UCSD-AML1 (cell line): ENCODE results near the gene LDB2.
"Not testable (repeated sequence)": the region's sequence is repeated elsewhere in the genome, so short reads cannot be mapped to it uniquely, and the experiment has no call there.

Experiments
- DNase-seq: peaks from one replicate; lab custom pipeline; 2025; ENCODE audit not compliant: unreplicated experiment; lab: John Stamatoyannopoulos, UW

Gene LDB2

DNA sequence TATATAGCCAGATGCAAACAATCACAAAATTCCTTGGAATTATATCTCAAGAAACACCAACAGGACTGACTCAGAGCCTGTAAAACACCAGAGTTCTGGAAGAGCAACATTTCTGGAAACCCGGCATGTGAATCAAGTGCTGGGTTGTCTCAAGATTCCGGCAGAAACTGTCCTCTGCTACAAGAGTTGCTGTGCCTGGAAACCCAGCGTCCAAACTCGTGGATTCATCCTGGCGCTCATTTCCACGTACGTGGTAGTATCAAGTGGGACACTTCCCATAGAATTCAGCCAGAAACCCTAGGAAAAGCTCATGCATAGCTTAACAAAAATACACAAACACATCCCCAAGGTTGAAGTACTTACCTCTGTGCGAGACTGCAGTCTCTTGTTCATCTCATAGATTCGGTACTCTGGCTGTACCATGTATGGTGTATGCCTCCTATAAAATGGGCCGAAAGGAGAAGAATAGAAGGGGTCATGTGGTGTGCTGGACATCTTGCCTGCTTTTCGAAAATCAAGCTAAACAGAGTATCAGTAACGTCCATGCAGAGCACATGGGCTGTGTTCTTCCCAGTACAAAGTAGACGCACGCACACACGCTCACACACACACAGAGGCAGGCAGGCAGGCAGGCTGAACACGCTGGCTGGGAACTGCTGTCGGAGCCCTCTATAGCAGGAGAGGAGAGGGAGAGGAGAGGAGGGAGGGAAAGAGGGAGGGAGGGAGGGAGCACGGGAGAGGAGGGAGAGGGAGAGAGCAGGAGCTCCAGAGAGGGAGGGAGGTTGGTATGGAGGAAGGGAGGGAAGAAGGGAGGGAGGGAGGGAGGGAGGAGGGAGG, at the start of gene LDB2:
Gene LDB2, minus strand, starts transcription at position 655 of the 837 bp plus-strand sequence.
- DNase-seq = peak; percentile 35

DNA sequence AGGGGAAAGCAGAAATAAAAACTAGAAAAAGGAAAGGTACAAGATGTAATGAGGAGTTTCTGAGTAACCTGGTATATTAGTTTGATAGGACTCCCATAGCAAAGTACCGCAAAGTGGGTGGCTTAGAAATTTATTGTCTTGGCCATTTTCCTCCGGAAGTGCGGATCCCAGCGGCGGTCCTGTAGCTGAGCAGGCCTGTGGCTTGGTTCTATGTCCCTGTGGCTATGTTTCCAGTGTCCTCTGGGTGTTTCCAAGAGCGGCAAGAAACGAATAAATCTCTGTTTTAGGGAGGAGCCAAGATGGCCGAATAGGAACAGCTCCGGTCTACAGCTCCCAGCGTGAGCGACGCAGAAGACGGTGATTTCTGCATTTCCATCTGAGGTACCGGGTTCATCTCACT, 44.0 kb upstream of the LDB2 start:
- no peak for DNase-seq

DNA sequence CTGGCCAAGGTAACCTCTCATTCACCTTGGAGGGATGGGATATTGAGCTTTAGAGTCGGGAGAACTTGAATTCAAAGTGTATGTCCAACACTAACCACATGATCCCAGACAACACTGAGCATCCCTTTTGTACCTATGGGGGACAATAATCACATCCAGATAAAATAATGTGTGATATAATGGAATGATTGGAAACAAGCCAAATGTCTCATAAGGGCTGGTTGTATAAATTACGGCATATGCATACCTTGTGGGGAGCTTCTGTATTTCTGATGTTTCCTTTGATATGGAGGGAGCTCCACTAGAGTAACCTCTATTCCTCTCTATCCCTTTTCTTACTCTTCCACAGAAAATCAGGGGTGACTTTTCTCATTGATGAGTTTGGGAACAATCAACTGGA, 40.7 kb upstream of the LDB2 start:
- no peak for DNase-seq

DNA sequence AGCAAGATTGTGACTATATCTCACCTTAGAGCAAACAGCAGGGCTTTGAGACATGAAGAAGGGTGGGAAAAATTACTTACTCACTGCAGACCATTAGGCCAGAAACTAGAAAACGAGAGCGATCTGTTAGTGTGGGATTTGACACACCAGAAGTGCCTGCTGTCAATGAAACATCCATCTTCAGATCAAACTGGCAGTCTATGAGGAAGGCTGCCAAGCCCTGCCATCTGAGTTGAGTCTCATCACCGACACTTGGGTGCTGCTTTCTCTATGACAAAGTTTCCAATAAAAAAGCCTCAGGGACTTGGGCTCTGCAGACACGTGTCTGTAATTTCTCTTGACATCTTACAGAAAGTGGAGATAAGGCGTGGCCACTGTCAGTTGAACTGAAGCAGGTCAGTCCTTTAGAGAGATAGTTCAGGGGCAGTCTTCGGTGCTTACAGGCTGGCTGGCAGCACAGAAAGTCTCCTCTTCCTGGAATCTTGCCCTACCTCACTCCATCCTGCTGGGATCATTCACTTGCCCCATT, 40.1 kb upstream of the LDB2 start:
- DNase-seq = no peak

DNA sequence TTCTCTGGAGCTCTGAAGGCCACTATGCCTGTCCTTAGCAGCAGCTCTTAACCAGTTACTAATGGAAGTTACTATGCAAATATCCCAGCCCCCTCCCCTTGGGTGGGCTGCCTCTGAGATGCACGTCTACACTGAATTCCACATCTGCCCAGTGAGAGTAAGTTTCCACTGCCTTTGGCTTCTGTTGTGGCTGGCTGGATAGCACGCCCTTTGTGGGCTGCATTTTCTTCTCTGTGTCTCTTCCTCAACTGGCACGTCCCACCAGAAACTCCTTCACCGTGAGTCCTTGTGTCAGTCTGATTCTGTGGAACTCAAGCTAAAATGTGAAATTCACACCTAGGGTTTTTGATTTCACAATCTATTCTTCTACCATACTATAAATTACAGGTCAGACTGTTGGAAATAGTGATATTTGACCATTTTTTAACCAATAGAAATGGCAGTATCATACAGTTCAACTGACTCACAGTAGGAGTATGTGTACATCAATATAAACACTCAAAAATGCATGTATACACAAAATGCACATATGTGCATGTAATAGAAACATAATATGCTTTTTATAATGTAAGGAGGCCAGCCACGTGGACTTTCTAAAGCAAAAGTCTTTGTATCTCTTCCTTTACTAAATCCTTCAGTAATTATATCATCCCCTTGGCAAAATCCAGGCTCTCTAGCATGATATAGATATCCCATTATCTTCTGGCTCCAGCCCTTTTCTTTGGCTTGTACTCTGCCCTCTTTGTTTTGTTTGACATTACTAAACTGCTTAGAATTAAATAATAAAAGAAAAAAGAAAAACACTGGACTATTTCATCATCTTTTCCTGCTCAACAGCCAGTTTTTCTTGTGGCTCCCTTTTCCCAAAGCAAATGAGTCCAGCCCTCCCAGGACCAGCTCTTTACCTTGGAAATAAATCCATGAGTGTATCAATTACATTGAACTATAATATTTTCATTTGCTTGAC, 33.2 kb upstream of the LDB2 start:
- no peak for DNase-seq

DNA sequence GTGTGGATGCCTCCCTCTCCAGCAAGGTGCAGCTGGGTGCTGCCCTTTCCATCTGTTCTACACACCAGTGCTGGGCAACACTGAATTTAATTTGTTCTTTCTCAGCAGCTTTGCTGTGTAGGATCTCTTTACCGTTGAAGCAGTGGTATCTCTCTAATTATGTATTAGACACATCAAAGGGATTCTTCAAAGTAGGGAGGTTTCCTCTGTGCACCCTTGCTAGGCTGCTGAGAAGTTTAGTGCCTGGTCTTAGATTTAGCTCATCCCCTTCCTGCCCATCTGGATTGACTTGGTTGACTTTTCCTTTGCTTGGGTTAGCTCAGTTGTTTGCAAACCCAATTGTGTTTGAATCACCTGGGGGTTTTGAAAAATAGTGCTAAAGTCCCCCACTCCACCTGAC, 27.8 kb upstream of the LDB2 start:
- no peak for DNase-seq

DNA sequence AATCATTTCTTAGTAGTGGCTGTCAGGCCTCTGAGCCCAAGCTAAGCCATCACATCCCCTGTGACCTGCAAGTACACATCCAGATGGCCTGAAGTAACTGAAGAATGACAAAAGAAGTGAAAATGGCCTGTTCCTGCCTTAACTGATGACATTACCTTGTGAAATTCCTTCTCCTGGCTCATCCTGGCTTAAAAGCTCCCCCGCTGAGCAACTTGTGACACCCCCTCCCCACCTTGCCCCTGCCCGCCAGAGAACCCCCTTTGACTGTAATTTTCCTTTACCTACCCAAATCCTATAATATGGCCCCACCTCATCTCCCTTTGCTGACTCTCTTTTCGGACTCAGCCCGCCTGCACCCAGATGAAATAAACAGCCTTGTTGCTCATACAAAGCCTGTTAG, 20.3 kb upstream of the LDB2 start:
- DNase-seq = not testable (repeated sequence)

DNA sequence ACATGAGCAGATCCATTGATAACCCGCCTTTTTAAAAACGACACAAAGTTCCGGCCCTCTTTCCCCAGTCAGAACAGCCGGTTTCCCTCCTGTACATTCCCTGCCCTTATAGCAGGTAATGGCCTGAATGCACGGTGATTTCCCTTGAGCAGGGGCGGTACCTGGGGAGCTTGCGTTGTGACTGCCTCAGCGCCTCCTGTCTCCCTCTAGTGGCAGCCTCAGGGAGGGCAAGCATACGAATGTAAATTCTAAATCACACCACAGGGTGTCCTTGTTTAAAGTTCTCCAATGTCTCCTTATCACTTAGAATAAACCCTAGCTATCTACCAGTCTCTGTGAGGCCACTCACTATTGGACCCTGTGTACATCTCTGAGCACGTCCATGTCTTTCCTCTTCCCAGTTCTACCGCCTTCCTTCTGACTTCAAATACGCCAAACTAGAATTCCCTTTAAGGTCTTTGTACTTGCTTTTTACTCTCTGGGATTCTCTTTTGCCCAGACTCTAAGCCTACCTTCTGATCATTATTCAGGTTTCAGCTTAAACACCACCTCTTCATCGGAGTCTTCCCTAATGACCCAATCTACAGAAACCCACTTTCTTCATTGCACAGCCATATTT, 18.4 kb upstream of the LDB2 start:
- peak; percentile 69 for DNase-seq

DNA sequence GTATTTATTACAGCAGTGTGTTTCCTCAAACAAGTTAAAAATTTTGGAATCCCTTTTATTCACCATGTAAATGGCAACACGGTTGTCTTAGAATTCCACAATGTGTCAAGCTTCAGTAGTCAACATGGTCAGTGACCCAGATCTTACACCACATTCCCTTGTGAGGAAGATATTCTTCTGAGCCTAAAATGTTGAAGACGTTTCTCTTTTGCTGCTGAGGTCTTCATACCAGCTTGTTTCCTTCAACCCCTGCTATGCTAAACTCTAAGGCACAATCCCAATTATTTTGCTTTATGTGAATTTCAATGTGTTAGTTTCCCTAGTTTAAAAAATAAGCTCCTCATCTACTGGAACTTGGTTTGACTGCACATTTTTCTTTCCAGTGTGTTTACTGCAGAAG, 17.6 kb upstream of the LDB2 start:
- no peak for DNase-seq

DNA sequence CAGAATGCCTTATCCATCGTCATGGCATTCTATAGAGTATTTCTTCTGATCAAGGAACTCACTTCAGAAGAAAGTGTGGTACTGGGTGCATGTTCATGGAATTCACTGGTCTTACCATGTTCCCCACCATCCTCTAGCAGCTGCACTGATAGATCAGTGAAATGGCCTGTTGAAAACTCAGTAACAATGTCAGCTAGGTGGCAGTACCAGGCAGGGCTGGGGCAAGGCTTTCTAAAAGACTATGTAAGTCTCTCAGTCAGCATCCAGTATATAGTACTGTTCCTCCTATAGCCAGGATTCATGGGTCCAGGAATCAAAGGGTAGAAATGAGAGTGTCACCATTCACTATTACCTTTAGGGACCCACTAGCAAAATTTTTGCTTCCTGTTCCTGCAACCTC, 15.8 kb upstream of the LDB2 start:
- no peak for DNase-seq

DNA sequence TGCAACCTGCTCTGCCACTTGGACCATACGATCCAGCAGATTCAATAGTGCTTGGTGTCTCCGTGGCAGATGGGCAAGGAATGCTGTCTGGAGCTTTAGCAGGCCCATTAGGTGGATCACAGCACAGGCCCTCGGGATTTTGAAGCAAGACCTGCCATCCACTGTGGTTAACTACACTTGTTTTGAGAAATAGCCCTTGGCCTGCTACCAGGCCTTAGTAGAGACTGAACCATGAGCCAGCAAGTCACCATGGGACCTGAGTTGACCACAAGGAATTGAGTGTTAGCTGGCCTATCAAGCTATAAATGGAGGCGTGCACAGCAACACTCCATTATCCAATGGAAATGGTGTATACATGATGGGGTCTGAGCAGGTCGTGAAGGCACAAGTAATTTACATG, 14.5 kb upstream of the LDB2 start:
- DNase-seq = no peak

DNA sequence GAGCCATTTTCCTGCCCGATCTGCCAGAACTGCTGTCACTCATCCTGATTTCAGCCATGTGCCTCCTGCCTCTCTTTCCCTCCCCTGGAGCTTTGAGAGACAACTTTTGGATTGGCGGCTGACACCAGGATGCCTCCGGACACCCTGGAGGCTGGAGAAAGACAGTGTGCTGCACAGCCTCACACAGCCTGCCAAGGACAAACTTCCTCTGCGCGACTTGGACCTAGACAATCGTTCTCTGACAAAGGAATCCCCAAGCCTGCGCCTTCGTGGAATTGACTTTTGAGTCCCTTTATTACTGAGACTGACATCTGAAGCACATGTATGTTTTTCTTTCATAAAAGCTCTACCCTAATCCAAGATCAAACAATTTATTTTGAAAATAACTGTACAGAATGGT, 10.8 kb upstream of the LDB2 start:
- no peak for DNase-seq

DNA sequence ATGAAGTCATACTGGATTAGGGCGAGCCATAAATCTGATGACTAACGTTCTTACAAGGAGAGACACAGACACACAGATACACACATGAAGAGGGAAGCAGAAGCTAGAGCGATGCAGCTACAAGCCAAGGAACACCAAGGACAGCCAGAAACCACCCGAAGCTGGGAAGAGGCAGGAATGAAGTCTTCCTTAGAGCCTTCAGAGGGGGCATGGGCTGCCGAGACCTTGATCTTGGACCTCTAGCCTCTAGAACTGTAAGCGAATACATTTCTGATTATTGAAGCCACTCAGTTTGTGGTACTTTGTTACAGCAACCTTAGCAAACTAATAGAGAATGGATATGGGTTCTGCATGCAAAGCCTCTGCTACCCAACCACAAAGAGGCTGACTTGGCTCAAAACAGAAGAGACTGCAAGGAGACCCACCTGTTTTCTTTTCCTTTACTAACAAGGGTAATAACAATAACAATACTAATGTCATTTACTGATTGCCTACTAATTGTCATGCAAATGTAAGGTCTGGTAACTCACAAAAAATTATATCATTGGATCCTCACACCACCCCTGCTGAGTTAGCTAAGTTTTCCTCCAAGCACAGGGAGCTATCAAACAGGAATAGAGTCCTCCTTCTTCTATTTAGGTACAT, 10.1 kb upstream of the LDB2 start:
- DNase-seq = no peak

DNA sequence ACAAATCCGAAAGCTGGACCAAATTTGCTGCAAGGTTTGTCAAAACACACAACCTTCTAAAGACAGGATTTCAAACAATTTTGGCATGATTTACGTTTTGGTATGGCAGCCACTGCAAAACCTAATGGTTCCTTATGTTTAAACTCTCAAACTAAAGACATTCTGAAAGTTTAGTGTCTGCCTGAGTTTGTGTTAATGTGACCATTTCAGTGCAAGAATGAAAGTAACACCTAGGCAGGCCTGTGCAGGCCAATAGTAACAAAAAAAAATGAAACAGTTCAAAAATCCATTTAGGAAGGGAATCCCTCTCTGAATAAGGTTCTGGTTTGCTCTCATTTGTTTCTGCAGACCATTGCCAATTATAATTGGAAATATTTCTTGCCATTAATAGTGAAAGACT, 1.9 kb upstream of the LDB2 start:
- no peak for DNase-seq

DNA sequence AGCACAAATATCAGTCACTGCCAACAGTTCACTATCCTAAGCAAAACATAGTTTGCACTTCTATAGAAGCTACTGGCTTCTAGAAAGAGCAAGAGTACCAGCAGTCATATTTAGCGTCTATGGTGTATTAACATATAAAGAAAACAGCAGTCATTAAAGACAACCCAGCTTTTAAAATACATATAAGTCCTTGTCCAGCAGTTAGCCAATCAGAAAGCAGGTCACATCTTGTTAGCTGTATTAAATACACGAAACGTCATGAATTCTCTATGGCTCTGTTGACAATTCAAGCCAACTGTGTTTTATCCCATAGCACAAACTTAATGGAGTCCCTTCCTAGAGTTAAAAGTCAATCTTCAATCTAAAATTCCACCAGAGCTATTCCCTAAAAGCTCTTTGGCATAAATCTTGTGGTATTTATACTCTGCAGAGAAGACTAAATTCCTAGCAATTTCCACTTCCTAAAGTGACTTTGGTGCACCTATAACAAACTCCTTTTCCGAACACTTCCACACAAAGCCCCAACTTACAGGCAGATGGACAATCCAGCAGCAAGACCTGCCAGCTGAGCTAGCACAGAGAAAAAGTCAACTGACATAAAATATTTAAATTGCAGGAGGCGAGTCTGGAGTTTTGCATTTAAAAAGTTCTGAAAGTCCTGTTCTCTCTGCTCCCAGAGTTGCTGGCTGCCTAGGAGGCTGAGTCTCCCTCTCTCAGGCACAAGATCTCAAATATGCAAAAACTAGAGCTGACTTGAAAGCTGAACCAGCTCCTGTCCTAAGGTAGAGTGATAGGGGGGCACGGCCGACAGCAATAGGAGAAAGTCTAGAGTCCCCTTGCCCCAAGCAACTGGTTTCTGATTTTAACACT, 1.3 kb downstream of the LDB2 start:
- no peak for DNase-seq

DNA sequence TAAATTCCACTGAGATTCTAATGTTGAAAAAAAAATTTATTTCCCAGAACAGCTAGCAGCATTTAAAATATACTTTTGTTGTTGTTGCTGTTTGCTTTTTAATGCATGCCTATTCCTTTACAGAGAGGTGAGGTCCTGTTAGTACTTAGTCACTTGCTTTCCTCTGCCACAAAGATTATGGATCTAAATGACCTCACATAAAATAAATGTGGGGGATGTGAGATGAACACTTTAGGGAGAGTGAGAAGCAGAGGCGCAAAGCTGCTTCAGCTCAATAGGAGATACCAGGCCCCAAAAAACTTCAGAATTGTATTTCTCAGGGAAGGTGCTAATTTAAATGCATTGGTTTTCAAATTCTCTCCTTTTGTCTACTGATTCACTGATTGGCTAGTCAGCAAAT, 4.0 kb downstream of the LDB2 start:
- DNase-seq = no peak

DNA sequence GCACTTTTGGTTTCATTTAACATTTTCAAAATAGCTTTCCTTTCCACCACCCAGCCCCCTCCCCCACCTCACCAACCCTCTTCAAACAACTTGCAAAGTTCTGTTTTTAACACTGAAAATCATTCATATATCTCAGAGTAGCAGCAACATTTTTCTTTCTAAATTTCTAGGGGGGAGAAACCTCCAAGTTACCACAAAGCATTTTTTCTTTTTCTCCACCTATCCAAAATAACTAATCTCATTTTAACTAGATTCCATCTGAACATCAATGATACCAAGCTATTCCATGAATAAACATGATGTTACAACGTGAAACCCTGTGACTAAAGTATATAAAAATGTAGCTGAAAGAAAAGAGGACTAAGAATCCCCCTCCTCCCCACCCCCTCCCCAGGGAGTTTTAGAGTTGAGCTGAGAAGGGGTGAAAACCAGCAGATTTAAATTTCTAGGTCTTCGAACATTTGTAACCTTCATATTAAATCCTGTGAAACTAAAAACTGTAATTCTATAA, 5.2 kb downstream of the LDB2 start:
- no peak for DNase-seq

DNA sequence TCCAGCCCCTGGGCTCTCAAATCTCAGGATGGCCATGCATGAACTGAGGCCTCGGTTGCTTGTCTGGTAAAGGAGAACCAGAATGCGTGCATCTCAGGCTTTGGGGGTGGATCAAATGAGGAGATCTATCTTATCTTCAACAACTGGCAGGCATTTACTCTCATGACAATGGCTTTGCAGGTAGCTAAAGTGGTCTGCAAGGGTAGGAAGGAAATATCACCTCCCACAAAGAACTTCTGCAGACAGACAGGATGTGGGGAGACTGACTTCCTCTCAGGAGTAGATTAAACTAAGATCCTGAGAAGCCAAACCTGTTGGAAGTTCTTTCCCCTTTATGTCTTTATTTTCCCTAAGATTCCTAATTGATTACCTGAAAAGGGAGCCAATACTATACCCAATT, 7.8 kb downstream of the LDB2 start:
- DNase-seq = peak; percentile 47

DNA sequence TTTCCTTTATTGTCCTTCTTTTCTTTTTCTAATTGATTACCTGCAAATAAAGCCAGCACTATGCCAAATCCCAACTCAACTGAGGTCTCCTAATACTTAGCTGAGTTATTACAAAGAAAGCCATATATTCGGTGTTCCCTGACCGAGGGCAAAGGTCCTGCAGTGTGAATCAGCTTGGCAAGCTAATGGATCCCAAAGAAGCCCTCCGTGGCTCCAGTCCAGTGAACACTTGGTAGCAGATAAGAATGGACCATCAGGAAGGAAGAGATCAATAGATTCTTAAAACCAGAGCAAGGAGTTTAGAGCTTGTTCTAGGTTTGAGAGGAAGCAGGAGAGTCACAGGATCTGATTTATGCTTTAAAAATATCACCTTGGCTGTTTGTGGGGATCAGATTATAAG, 8.5 kb downstream of the LDB2 start:
- no peak for DNase-seq

DNA sequence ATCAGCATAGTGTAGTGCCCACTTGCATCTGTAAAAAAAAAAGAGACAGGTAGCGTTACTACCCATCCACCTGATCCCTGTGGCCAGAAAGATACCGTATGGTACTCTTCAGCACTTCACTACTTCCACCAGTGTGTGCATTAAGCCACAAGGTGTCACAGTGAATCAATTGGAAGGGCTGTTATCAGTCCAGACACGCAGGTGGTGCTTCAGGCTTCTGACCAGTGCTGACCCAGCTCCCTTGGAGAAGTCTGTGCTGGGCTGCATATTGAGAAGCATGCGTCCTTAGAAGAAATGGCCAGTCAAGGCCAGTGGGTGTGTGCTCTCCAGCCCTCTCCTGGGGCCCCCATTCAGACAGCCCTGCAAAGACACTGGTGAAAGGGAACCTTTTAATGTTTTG, 10.6 kb downstream of the LDB2 start:
- DNase-seq = no peak
